GM18951 (cell line): Measurements from ENCODE around the gene TMEM270.

Source experiments
- POLR2A ChIP-seq: IDR thresholded peaks from 4 replicates; pipeline ENCODE4 v1.6.1; 2011; ENCODE audit warnings: mild to moderate bottlenecking; ENCODE audit not compliant: insufficient read length, insufficient read depth; ENCODE audit errors: extremely low read depth
- in situ Hi-C: fragments of 300-500 bp; cut with MboI; formaldehyde crosslinking; loops from one replicate; pipeline ENCODE4 v1.12.0; 2022; ENCODE audit warnings: low sequenced_read_pairs, mixed read lengths, inconsistent platforms; ENCODE audit not compliant: unreplicated experiment

TMEM270 gene

GRCh38 chr7:73901823-73902597 lies 41.1 kb downstream of the TMEM270 start:
- in situ Hi-C loops = no loop called here
- no peak for TF ChIP-seq POLR2A

- no peak for TF ChIP-seq POLR2A
- in situ Hi-C loops = no loop called here
Measured at GRCh38 chr7:73903321-73904218, 42.6 kb downstream of the TMEM270 start.

- in situ Hi-C loops = no loop called here
- TF ChIP-seq POLR2A = no peak
Measured at GRCh38 chr7:73904219-73905137, 43.5 kb downstream of the TMEM270 start.

- TF ChIP-seq POLR2A = no peak
- in situ Hi-C loops = no loop called here
Measured at GRCh38 chr7:73905360-73905759, 44.4 kb downstream of the TMEM270 start.

GRCh38 chr7:73906874-73907273 lies 45.9 kb downstream of the TMEM270 start:
- TF ChIP-seq POLR2A = no peak
- in situ Hi-C loops = no loop called here

GRCh38 chr7:73907554-73908122 lies 46.7 kb downstream of the TMEM270 start:
- no peak for TF ChIP-seq POLR2A
- in situ Hi-C loops = no loop called here

- in situ Hi-C loops = no loop called here
- TF ChIP-seq POLR2A = no peak
Measured at GRCh38 chr7:73908123-73908611, 47.2 kb downstream of the TMEM270 start.

- in situ Hi-C loops = no loop called here
- TF ChIP-seq POLR2A = no peak
Measured at GRCh38 chr7:73909051-73909941, 48.3 kb downstream of the TMEM270 start.

GRCh38 chr7:73909996-73910395 lies 49.0 kb downstream of the TMEM270 start:
- TF ChIP-seq POLR2A = no peak

GRCh38 chr7:73912223-73912622 lies 51.3 kb downstream of the TMEM270 start:
- in situ Hi-C loops = no loop called here
- TF ChIP-seq POLR2A = no peak

More at GRCh38 chr7:73909996-73910395, 49.0 kb downstream of the TMEM270 start:
- in situ Hi-C loops = no loop called here
